GM19438 (cell line): ENCODE results near the gene RHOXF2.
A peak's percentile ranks its signal among the peaks of the same experiment; 100 is the strongest.
"Not testable (repeated sequence)": the region's sequence is repeated elsewhere in the genome, so short reads cannot be mapped to it uniquely, and the experiment has no call there.

ENCODE experiments used
- ATAC-seq: cut with Tn5 transposase; IDR thresholded peaks from one replicate; pipeline ENCODE4 v1.9.1; 2021; ENCODE audit warnings: low read depth; ENCODE audit not compliant: unreplicated experiment

Gene RHOXF2

GRCh38 chrX:120158313-120158712 is at the start of gene RHOXF2:
Gene RHOXF2 (plus strand): TSS chrX:120158613. CDS start chrX:120158751, 138 bp downstream.
- not testable (repeated sequence) for ATAC-seq

GRCh38 chrX:120109378-120109777 is 49.0 kb upstream of the RHOXF2 start:
- no peak for ATAC-seq

GRCh38 chrX:120111611-120112010 is 46.8 kb upstream of the RHOXF2 start:
- ATAC-seq: no peak

- no peak for ATAC-seq
Measured at GRCh38 chrX:120115438-120115963, 42.9 kb upstream of the RHOXF2 start, which contains the start of gene RHOXF1. Gene RHOXF1 (minus strand): TSS chrX:120115913. CDS start chrX:120115862, 51 bp downstream.

GRCh38 chrX:120120223-120120622 is 38.2 kb upstream of the RHOXF2 start:
- no peak for ATAC-seq

GRCh38 chrX:120125444-120125843 is 33.0 kb upstream of the RHOXF2 start:
- no peak for ATAC-seq

GRCh38 chrX:120128306-120128846 is 30.0 kb upstream of the RHOXF2 start:
- not testable (repeated sequence) for ATAC-seq

- no peak for ATAC-seq
Measured at GRCh38 chrX:120136128-120136527, 22.3 kb upstream of the RHOXF2 start.

GRCh38 chrX:120136840-120137239 is 21.6 kb upstream of the RHOXF2 start:
- no peak for ATAC-seq

GRCh38 chrX:120137439-120137838 is 21.0 kb upstream of the RHOXF2 start:
- no peak for ATAC-seq

GRCh38 chrX:120140293-120140981 is 18.0 kb upstream of the RHOXF2 start:
- no peak for ATAC-seq

- no peak for ATAC-seq
Measured at GRCh38 chrX:120144178-120144844, 14.1 kb upstream of the RHOXF2 start.

- ATAC-seq: no peak
Measured at GRCh38 chrX:120145295-120145925, 13.0 kb upstream of the RHOXF2 start.

GRCh38 chrX:120146323-120146722 is 12.1 kb upstream of the RHOXF2 start:
- ATAC-seq: not testable (repeated sequence)

GRCh38 chrX:120147537-120147936 is 10.9 kb upstream of the RHOXF2 start:
- no peak for ATAC-seq

- ATAC-seq: not testable (repeated sequence)
Measured at GRCh38 chrX:120150109-120150744, 8.2 kb upstream of the RHOXF2 start.

GRCh38 chrX:120159086-120159485 is 673 bp downstream of the RHOXF2 start:
- not testable (repeated sequence) for ATAC-seq

GRCh38 chrX:120193254-120193653 is 34.8 kb downstream of the RHOXF2 start:
- not testable (repeated sequence) for ATAC-seq

- ATAC-seq: peak; percentile 86
Measured at GRCh38 chrX:120193720-120194119, 35.3 kb downstream of the RHOXF2 start.

GRCh38 chrX:120195786-120196185 is 37.4 kb downstream of the RHOXF2 start:
- not testable (repeated sequence) for ATAC-seq
